Measurements from ENCODE around the gene AGMO. TPM values are rescaled to one million over a fixed set of nuclear protein-coding genes. Genes with fewer than 3 reads are reported as not detected.

Gene AGMO
- total RNA-seq, 2 experiments from 2014 or later, result not detected

GRCh38 chr7:15213093-15213492 is 348.7 kb downstream of the AGMO start:
- no peaks in the 10 kb centered on the region for H3K4me1 Mint-ChIP-seq
- H3K27me3 Mint-ChIP-seq, result no peaks in the 10 kb centered on the region
- no peaks in the 10 kb centered on the region for H3K9me3 Mint-ChIP-seq
- H3K4me3 Mint-ChIP-seq, result no peak overlapping the region
- DNase-seq, result no peak
- no peak overlapping the region for H3K27ac Mint-ChIP-seq
- no peaks in the 10 kb centered on the region for H3K36me3 Mint-ChIP-seq

- Mint-ChIP-seq H3K27me3 (no peaks in the 10 kb centered on the region), H3K27ac (no peak overlapping the region), H3K4me1 (no peaks in the 10 kb centered on the region), H3K36me3 (no peaks in the 10 kb centered on the region), H3K4me3 (no peak overlapping the region), H3K9me3 (no peaks in the 10 kb centered on the region)
- no peak for DNase-seq
These were observed 352.4 kb downstream of the AGMO start for GRCh38 chr7:15209429-15209828.

- no peaks in the 10 kb centered on the region for H3K36me3 Mint-ChIP-seq
- H3K4me1 Mint-ChIP-seq, result no peaks in the 10 kb centered on the region
- no peak for DNase-seq
- no peaks in the 10 kb centered on the region for H3K27me3 Mint-ChIP-seq
- H3K27ac Mint-ChIP-seq, result no peak overlapping the region
- H3K9me3 Mint-ChIP-seq, result no peaks in the 10 kb centered on the region
- no peak overlapping the region for H3K4me3 Mint-ChIP-seq
These were observed 357.4 kb downstream of the AGMO start for GRCh38 chr7:15204421-15204820.

- no peak overlapping the region for H3K4me3 Mint-ChIP-seq
- DNase-seq, result no peak
- H3K27ac Mint-ChIP-seq, result no peak overlapping the region
- H3K4me1 Mint-ChIP-seq, result no peaks in the 10 kb centered on the region
- H3K9me3 Mint-ChIP-seq, result no peaks in the 10 kb centered on the region
- H3K27me3 Mint-ChIP-seq, result no peaks in the 10 kb centered on the region
- no peaks in the 10 kb centered on the region for H3K36me3 Mint-ChIP-seq
These were observed 362.3 kb downstream of the AGMO start for GRCh38 chr7:15199482-15199881.

GRCh38 chr7:15197042-15197977 is 364.5 kb downstream of the AGMO start:
- H3K4me1 Mint-ChIP-seq, result no peaks in the 10 kb centered on the region
- H3K36me3 Mint-ChIP-seq, result no peaks in the 10 kb centered on the region
- no peak for DNase-seq
- H3K9me3 Mint-ChIP-seq, result no peaks in the 10 kb centered on the region
- H3K27ac Mint-ChIP-seq, result no peak overlapping the region
- H3K4me3 Mint-ChIP-seq, result no peak overlapping the region
- H3K27me3 Mint-ChIP-seq, result no peaks in the 10 kb centered on the region

GRCh38 chr7:15178065-15178464 is 383.8 kb downstream of the AGMO start:
- Mint-ChIP-seq H3K4me1 (no peaks in the 10 kb centered on the region), H3K9me3 (peaks cover 4% of the 10 kb centered on the region), H3K27me3 (no peaks in the 10 kb centered on the region), H3K27ac (no peak overlapping the region), H3K36me3 (no peaks in the 10 kb centered on the region), H3K4me3 (no peak overlapping the region)
- no peak for DNase-seq

GRCh38 chr7:15176089-15176488 is 385.7 kb downstream of the AGMO start:
- Mint-ChIP-seq H3K36me3 (no peaks in the 10 kb centered on the region), H3K9me3 (peaks cover 4% of the 10 kb centered on the region), H3K27ac (no peak overlapping the region), H3K4me1 (no peaks in the 10 kb centered on the region), H3K4me3 (no peak overlapping the region), H3K27me3 (no peaks in the 10 kb centered on the region)
- DNase-seq, result no peak

GRCh38 chr7:15175152-15175551 is 386.7 kb downstream of the AGMO start:
- Mint-ChIP-seq H3K27me3 (no peaks in the 10 kb centered on the region), H3K36me3 (no peaks in the 10 kb centered on the region), H3K4me1 (no peaks in the 10 kb centered on the region), H3K4me3 (no peak overlapping the region), H3K27ac (no peak overlapping the region), H3K9me3 (peaks cover 4% of the 10 kb centered on the region)
- DNase-seq, result no peak

- no peaks in the 10 kb centered on the region for H3K4me1 Mint-ChIP-seq
These were observed 387.3 kb downstream of the AGMO start for GRCh38 chr7:15174485-15174884.

GRCh38 chr7:15168489-15168888 is 393.3 kb downstream of the AGMO start:
- no peaks in the 10 kb centered on the region for H3K36me3 Mint-ChIP-seq
- no peaks in the 10 kb centered on the region for H3K4me1 Mint-ChIP-seq
- H3K27ac Mint-ChIP-seq, result no peak overlapping the region
- no peaks in the 10 kb centered on the region for H3K27me3 Mint-ChIP-seq
- DNase-seq, result no peak
- peaks cover 5% of the 10 kb centered on the region for H3K9me3 Mint-ChIP-seq
- H3K4me3 Mint-ChIP-seq, result no peak overlapping the region

More at GRCh38 chr7:15174485-15174884, 387.3 kb downstream of the AGMO start:
- Mint-ChIP-seq H3K4me3 (no peak overlapping the region), H3K9me3 (peaks cover 4% of the 10 kb centered on the region), H3K36me3 (no peaks in the 10 kb centered on the region), H3K27ac (no peak overlapping the region), H3K27me3 (no peaks in the 10 kb centered on the region)
- no peak for DNase-seq

- H3K4me3 Mint-ChIP-seq, result no peak overlapping the region
- H3K4me1 Mint-ChIP-seq, result no peaks in the 10 kb centered on the region
- no peak overlapping the region for H3K27ac Mint-ChIP-seq
- no peaks in the 10 kb centered on the region for H3K27me3 Mint-ChIP-seq
- H3K9me3 Mint-ChIP-seq, result peaks cover 5% of the 10 kb centered on the region
- no peak for DNase-seq
- no peaks in the 10 kb centered on the region for H3K36me3 Mint-ChIP-seq
These were observed 393.9 kb downstream of the AGMO start for GRCh38 chr7:15167912-15168311.

GRCh38 chr7:15166620-15167019 is 395.2 kb downstream of the AGMO start:
- H3K4me3 Mint-ChIP-seq, result no peak overlapping the region
- DNase-seq, result no peak
- no peak overlapping the region for H3K27ac Mint-ChIP-seq
- H3K27me3 Mint-ChIP-seq, result no peaks in the 10 kb centered on the region
- peaks cover 5% of the 10 kb centered on the region for H3K9me3 Mint-ChIP-seq
- H3K4me1 Mint-ChIP-seq, result no peaks in the 10 kb centered on the region
- no peaks in the 10 kb centered on the region for H3K36me3 Mint-ChIP-seq

- no peak for DNase-seq
- H3K4me3 Mint-ChIP-seq, result no peak overlapping the region
- no peaks in the 10 kb centered on the region for H3K27me3 Mint-ChIP-seq
- no peaks in the 10 kb centered on the region for H3K4me1 Mint-ChIP-seq
- peaks cover 3% of the 10 kb centered on the region for H3K9me3 Mint-ChIP-seq
- H3K36me3 Mint-ChIP-seq, result no peaks in the 10 kb centered on the region
- H3K27ac Mint-ChIP-seq, result no peak overlapping the region
These were observed 402.6 kb downstream of the AGMO start for GRCh38 chr7:15159261-15159660.

- Mint-ChIP-seq H3K9me3 (peaks cover 2% of the 10 kb centered on the region), H3K36me3 (no peaks in the 10 kb centered on the region), H3K27ac (no peak overlapping the region), H3K27me3 (no peaks in the 10 kb centered on the region), H3K4me1 (no peaks in the 10 kb centered on the region), H3K4me3 (no peak overlapping the region)
- DNase-seq, result no peak
These were observed 403.5 kb downstream of the AGMO start for GRCh38 chr7:15158141-15158810.

All from activated naive CD8-positive, alpha-beta T cell treated with anti-CD3 and anti-CD28 coated beads for 36 hours (primary cell).